Esophagus muscularis mucosa (tissue), 4 donors: ENCODE results near the gene DCLK2. TPM values are rescaled to one million over a fixed set of nuclear protein-coding genes. Genes with fewer than 3 reads are reported as not detected.
"Not testable (repeated sequence)": the region's sequence is repeated elsewhere in the genome, so short reads cannot be mapped to it uniquely, and the experiment has no call there.

Experiments
- DNase-seq: peaks from one replicate; pipeline ENCODE4 v3.0.0-alpha.2; 2017; ENCODE audit errors: extremely low spot score
- H3K27ac ChIP-seq, 4 donors: fragments of 200-600 bp; sonication (generic); replicated peaks in 1 of 4; 1 replicate in 3 of 4; 2 replicates in 1 of 4; pipeline ENCODE4 v1.5.1; 2016 to 2019; ENCODE audit warnings: mild to moderate bottlenecking in 1 of 4
- H3K27me3 ChIP-seq, 4 donors: fragments of 200-600 bp; sonication (generic); one replicate each; pipeline versions ENCODE4 v1.5.1 to v1.6.0; 2016 to 2019
- H3K36me3 ChIP-seq, 4 donors: fragments of 200-600 bp; sonication (generic); one replicate each; pipeline ENCODE4 v1.5.1; 2016 to 2019
- H3K4me1 ChIP-seq, 4 donors: fragments of 200-600 bp; sonication (generic); one replicate each; pipeline ENCODE4 v1.5.1; 2016 to 2019
- H3K4me3 ChIP-seq, 4 donors: fragments of 200-600 bp; sonication (generic); 1 replicate in 2 of 4; 2 replicates in 2 of 4; pipeline ENCODE4 v1.5.1; 2016 to 2019; ENCODE audit warnings: mild to moderate bottlenecking in 4 of 4, moderate library complexity in 1 of 4
- H3K9me3 ChIP-seq, 4 donors: fragments of 200-600 bp; sonication (generic); 1 replicate in 3 of 4; 2 replicates in 1 of 4; pipeline ENCODE4 v1.5.1; 2016 to 2019
- CTCF ChIP-seq, 3 experiments: fragments of 200-600 bp in 2 of 3; fragments of 450-650 bp in 1 of 3; sonication (generic) in 2 of 3; IDR thresholded peaks; one replicate each; pipeline ENCODE4 v1.5.1; 2017 to 2019; ENCODE audit warnings: antibody characterized with exemption in 3 of 3, mild to moderate bottlenecking in 2 of 3, moderate library complexity in 1 of 3
- EP300 ChIP-seq: sonication (generic); formaldehyde crosslinking; IDR thresholded peaks from one replicate; pipeline ENCODE4 v1.6.1; 2017; ENCODE audit warnings: antibody characterized with exemption
- POLR2A ChIP-seq: fragments of 450-650 bp; IDR thresholded peaks from one replicate; pipeline ENCODE4 v1.6.1; 2017; ENCODE audit warnings: antibody characterized with exemption, moderate library complexity, mild to moderate bottlenecking, low read depth
- POLR2AphosphoS5 ChIP-seq, 2 donors: sonication (generic); formaldehyde crosslinking; IDR thresholded peaks; one replicate each; pipeline ENCODE4 v1.6.1; 2017; ENCODE audit warnings: antibody characterized with exemption in 2 of 2
- WGBS: methylation state at CpG from one replicate; pipeline ENCODE4 v1.1.5; 2018; 5-methylcytosine and 5-hydroxymethylcytosine counted together
- intact Hi-C: fragments of 100-400 bp; cut with DNase I; formaldehyde crosslinking; loops from one replicate; pipeline ENCODE4 v1.15.1; 2023
- total RNA-seq, 4 donors: library from RNA; depleted of rRNA; stranded (reverse); fragments of >200 nt; gene quantifications; one replicate each; pipeline versions ENCODE4 v1.1.0 to v1.2.1, GENCODE V29; 2016

DCLK2 gene
- total RNA-seq, 4 donors from 2014 or later: 15.4 to 29.3 (median 19.3) TPM

- WGBS: 92% methylated on average over 3 of the region's 3 CpGs
- Histone ChIP-seq H3K4me1 (no peaks in the 10 kb centered on the region), H3K9me3 (no peaks in the 10 kb centered on the region), H3K27ac (no peak overlapping the region), H3K27me3 (no peaks in the 10 kb centered on the region), H3K36me3 (no peaks in the 10 kb centered on the region), H3K4me3 (no peak overlapping the region)
- intact Hi-C loops: no loop called here
- DNase-seq: peak; percentile 24
- TF ChIP-seq CTCF (IDR thresholded peaks at IDR 0.05) (no peak), POLR2A (no peak), EP300 (no peak), POLR2AphosphoS5 (IDR thresholded peaks at IDR 0.05) (no peak)
These were observed 114.7 kb downstream of the DCLK2 start for GRCh38 chr4:150192986-150193385.

GRCh38 chr4:150197256-150197655 lies 119.0 kb downstream of the DCLK2 start:
- H3K4me1 ChIP-seq, H3K4me3 ChIP-seq, H3K27ac ChIP-seq, intact Hi-C loops, H3K9me3 ChIP-seq, H3K27me3 ChIP-seq, H3K36me3 ChIP-seq: not testable (repeated sequence)
- peak; percentile 45 for DNase-seq
- 91% methylated on average over 4 of the region's 4 CpGs for WGBS

- Histone ChIP-seq H3K4me3 (no peak overlapping the region), H3K36me3 (peaks cover 0 to 3% (median 0%) of the 10 kb centered on the region in 4 donors), H3K9me3 (no peaks in the 10 kb centered on the region), H3K27me3 (no peaks in the 10 kb centered on the region), H3K27ac (no peak overlapping the region), H3K4me1 (no peaks in the 10 kb centered on the region)
- intact Hi-C loops: no loop called here
- TF ChIP-seq EP300 (no peak), POLR2AphosphoS5 (IDR thresholded peaks at IDR 0.05) (no peak), CTCF (IDR thresholded peaks at IDR 0.05) (no peak), POLR2A (no peak)
- 89% methylated on average over 2 of the region's 2 CpGs for WGBS
- DNase-seq: peak; percentile 50
These were observed 120.8 kb downstream of the DCLK2 start for GRCh38 chr4:150199056-150199455.

GRCh38 chr4:150205016-150205415 lies 126.8 kb downstream of the DCLK2 start:
- Histone ChIP-seq H3K4me1 (peaks cover 13 to 23% (median 18%) of the 10 kb centered on the region in 4 donors), H3K27ac (no peak overlapping the region), H3K9me3 (no peaks in the 10 kb centered on the region), H3K36me3 (no peaks in the 10 kb centered on the region), H3K4me3 (no peak overlapping the region), H3K27me3 (no peaks in the 10 kb centered on the region)
- peak; percentile 39 for DNase-seq
- 67% methylated on average over 1 of the region's 1 CpG for WGBS
- intact Hi-C loops: loop anchor here (5.0 kb wide), 1 partner anchor 128 kb away; the partner anchor contains the start of gene DCLK2
- TF ChIP-seq POLR2A (no peak), CTCF (IDR thresholded peaks at IDR 0.05) (no peak), EP300 (no peak), POLR2AphosphoS5 (IDR thresholded peaks at IDR 0.05) (no peak)

- no peak overlapping the region for H3K27ac ChIP-seq
- no peaks in the 10 kb centered on the region for H3K27me3 ChIP-seq
- H3K9me3 ChIP-seq: no peaks in the 10 kb centered on the region
- H3K4me3 ChIP-seq: no peak overlapping the region
- peak; percentile 10 for DNase-seq
- peaks cover 13 to 23% (median 18%) of the 10 kb centered on the region in 4 donors for H3K4me1 ChIP-seq
- intact Hi-C loops: loop anchor here (5.0 kb wide), 1 partner anchor 129 kb away; the partner anchor contains the start of gene DCLK2
- WGBS: 82% methylated on average over 2 of the region's 2 CpGs
- TF ChIP-seq POLR2A (no peak), CTCF (IDR thresholded peaks at IDR 0.05) (no peak), EP300 (no peak), POLR2AphosphoS5 (IDR thresholded peaks at IDR 0.05) (no peak)
- H3K36me3 ChIP-seq: no peaks in the 10 kb centered on the region
These were observed 128.0 kb downstream of the DCLK2 start for GRCh38 chr4:150206265-150206664.
